ENCODE measurements around the gene MDH1. TPM values are rescaled to one million over a fixed set of nuclear protein-coding genes. Genes with fewer than 3 reads are reported as not detected.

The MDH1 gene
- total and polyA plus RNA-seq, 9 of the 15 experiments (the other 6 are each of a cell fraction or from before 2014, with no cell fraction given), result 191 to 1,225 (median 284) TPM

GRCh38 chr2:63617366-63617765 lies 28.6 kb downstream of the MDH1 start:
- ATAC-seq, result no peak

More at GRCh38 chr2:63617366-63617765, 28.6 kb downstream of the MDH1 start:
- no peak for FAIRE-seq
- ChIA-PET CTCF (ENCODE audit: low intra/inter-chr PET ratio) (no interaction called here), POLR2A (no interaction called here)
- intact Hi-C loops (cut with micrococcal nuclease), result no loop called here
- Histone ChIP-seq H2AFZ (ENCODE audit: low read depth, low read length) (no peak overlapping the region), H3K27ac (ENCODE audit: extremely low read depth, low read depth, low read length) (no peak overlapping the region), H3K4me2 (ENCODE audit: insufficient read depth, low read length) (no peak overlapping the region), H3K36me3 (ENCODE audit: control insufficient read depth, insufficient read depth, low read length) (no peaks in the 10 kb centered on the region), H3K4me1 (replicated peaks in 1 of 2; ENCODE audit: control insufficient read depth in 2 of 2, insufficient read depth in 2 of 2, low read length in 2 of 2) (no peaks in the 10 kb centered on the region; a peak in 3 of 5 replicates), H3K9ac (ENCODE audit: insufficient read depth in 1 of 2, low read depth in 2 of 2, low read length in 2 of 2) (no peak overlapping the region), H3K4me3 (no peak overlapping the region), H3K9me1 (ENCODE audit: control insufficient read depth, insufficient read depth, low read length) (no peaks in the 10 kb centered on the region), H3K79me2 (ENCODE audit: control insufficient read depth, insufficient read depth, low read length) (no peaks in the 10 kb centered on the region), H3K27me3 (ENCODE audit: control insufficient read depth in 2 of 2, insufficient read depth in 2 of 2, low read length in 2 of 2) (peaks cover 10 to 17% of the 10 kb centered on the region in 2 experiments; a peak in 3 of 5 replicates), H4K20me1 (replicated peaks; ENCODE audit: control insufficient read depth, insufficient read depth, low read length) (no peaks in the 10 kb centered on the region), H3K9me3 (replicated peaks; ENCODE audit: control insufficient read depth, insufficient read depth, low read depth, low read length) (no peaks in the 10 kb centered on the region)
- BruUV-seq (replicated peaks), result no TSS peak
- WGBS (ENCODE audit: insufficient coverage, low coverage, missing lambda C conversion rate), result 0% methylated on average over 1 of the region's 1 CpG
- in situ Hi-C loops (cut with MboI), result no loop called here
- no peak for TF ChIP-seq SMARCE1 (IDR thresholded peaks at IDR 0.05)
- no peak for TF ChIP-seq STAT5A (IDR thresholded peaks at IDR 0.05; ENCODE audit: borderline replicate concordance, low read length)
- TF ChIP-seq RBM15 (IDR thresholded peaks at IDR 0.05; ENCODE audit: insufficient read depth, low read length), result no peak
- no peak for TF ChIP-seq MAFF (IDR thresholded peaks at IDR 0.05; ENCODE audit: low read length)
- no peak for TF ChIP-seq ZBTB11 (CRISPR knock-in tag; IDR thresholded peaks at IDR 0.05)
- no peak for TF ChIP-seq PCBP1 (IDR thresholded peaks at IDR 0.05; ENCODE audit: low read depth, low read length, poor library complexity, severe bottlenecking)
- TF ChIP-seq BHLHE40 (IDR thresholded peaks at IDR 0.05; ENCODE audit: low read length), result no peak
- DNase-seq (ENCODE audit: extremely low read depth in 1 of 4, low spot score in 3 of 4), result no peak

Measured in K562 (cell line).